ENCODE measurements around the gene REEP6.
"Not testable (repeated sequence)": the region's sequence is repeated elsewhere in the genome, so short reads cannot be mapped to it uniquely, and the experiment has no call there.

The REEP6 gene

DNA sequence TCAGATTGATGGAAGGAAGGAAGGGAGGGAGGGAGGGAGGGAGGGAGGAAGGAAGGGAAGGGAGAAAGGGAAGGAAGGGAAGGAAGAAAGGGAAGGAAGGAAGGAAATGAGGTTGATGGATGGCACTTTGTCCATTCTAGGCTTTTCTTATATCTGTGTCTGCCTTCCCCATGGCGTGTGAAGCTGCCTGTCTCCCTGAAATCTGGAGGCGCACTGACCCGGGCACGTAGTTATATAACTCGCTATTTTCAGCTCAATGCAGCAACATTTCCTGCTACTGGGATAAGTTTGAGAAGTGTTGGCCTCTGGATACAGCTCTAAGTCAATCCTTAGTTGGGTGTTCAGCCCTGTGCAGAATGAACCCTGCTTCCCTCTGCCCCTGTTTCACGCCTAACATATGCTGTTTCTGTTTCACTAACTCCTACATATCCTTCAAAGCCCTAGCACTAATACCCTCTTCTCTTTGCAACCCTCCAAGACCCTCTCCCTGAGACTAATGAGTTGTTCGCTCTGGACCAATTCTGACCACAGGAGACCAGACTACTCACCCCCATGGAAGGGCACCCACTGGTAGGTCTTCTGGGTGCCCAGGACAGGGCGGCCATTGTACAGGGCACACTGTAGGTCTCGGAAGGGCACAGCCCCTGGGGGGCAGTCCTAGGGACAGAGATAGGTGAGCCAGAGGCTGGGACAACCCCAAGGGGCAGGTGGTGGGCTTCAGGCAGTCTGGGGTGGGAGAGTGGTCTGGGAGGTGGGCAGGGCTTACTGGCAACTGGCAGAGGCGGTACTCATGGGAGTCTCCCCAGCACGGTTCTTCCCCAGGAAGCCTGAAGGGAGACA lies 18.8 kb downstream of the REEP6 start:
- DNase-seq, result no peak

DNA sequence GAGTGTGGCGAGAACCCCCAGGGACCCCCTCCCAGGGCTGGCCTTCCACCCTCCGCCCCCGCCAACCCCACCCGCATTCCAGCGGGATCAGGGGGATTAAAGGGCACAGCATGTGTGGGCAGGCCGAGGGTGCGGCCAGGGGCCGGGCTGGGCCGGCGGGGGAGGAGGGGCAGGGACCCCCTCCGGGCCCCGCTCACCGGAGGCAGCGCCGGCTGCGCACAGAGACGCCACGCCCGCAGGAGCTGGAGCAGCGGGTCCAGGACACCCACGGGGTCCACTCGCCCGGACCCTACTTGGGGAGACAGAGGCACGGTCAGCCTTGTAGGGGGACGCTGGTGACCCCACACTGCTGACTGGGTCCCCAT lies 19.4 kb downstream of the REEP6 start:
- DNase-seq, result no peak

DNA sequence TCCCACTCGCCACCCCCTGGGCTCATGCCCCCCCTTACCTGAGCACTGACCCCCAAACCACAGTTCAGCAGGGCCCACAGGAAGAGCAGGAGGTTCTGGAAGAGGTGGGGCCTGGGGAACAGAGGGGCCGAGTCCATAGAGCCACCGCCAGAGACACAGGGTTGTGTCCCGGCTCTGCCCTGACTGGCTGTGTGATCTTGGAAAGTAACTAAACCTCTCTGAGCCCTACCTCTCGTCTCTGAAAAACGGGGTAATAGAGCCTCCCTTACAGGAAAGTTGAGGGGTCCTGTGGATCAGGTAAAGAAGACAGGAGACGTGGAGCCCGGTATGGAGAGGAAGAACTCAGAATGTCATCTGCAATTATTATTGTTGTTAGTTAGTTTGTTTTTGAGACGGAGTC lies 19.8 kb downstream of the REEP6 start:
- no peak for DNase-seq

DNA sequence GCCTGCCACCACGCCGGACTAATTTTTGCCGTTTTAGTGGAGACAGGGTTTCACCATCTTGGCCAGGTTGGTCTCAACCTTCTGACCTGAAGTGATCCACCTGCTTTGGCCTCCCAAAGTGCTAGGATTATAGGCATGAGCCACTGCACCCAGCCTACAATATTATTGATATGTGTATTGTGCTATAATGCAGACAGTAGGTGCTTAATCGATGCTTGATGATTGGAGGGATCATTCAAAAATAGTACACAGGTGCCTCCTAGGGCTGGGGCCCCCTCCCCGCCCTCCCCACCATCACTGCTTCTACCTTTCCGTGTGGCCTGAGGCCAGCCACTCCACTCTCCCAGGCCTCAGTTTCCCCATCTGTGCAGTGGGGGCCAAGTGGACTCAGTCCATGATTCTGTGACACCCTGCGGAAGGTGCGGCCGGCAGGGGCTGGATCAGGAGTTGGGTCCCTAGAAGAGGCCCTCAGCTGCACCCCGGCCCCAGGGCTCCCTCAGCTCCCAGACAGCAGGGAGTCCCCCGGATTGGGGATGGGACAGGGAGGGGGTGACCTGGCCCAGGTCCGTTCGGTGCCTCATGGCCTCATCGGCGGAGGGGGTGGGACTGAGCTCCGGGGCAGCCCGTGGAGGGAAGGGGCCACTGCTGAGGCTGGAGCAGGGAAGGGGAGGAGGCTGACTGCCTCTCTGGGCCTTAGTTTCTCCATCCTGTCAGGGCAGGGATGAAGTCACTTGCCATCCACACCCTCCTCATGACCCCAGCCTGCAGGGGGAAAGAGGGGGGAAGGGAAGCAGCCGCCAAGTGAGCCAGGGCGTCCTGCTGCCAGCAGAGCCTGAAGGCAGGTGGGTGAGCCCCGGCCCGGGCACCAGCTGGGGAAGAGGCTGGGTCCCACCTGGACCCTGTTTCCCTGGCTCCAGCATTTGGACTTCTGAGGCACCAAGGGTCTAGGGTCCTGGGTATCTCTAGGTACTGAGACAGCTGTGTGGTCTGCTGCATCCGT lies 20.6 kb downstream of the REEP6 start:
- no peak for DNase-seq

DNA sequence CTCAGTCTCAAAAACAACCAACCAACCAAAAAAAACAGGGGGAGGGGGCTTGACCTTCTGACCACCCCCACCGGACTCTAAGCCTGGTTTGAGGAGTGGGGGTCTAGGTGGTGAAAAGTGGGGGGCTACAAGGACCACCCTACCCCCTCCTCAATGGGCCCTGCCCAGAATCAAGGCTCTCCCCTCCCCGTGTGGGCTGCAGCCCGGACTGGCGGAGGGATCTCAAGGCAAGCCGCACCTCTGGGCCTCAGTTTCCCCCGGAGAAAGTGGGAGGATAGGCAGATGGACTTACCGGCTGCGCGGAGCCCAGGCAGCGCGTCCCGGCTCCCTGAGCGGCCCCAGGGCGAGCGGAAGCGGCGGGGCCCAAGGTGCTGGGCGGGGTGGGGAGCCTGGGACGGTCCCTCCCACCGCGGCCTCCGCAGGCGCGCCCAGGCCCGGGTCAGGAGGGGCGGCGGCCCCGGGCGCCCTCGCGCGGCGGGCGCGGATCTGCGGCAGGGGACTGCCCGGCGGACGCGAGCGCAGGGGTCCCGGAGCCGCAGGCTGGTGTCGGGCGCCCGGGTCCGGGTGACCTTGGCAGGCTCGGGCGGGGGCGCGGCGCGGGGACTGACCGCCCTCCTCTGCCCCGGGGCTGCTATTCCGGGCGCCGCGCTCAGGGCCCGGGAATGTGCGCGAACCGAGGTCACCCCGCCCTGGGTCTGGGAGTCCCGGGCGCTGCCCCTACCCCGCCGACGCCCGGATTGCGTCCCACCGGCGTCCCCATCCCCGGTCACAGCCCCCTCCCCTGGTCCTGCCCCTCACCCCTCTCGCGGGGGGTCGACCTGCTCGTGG lies 21.9 kb downstream of the REEP6 start, which contains the start of gene ADAMTSL5:
ADAMTSL5 (minus strand) TSS at position 349 of the 828 bp plus-strand sequence. CDS start 2,076 bp downstream, outside the sequence.
- DNase-seq, result no peak

DNA sequence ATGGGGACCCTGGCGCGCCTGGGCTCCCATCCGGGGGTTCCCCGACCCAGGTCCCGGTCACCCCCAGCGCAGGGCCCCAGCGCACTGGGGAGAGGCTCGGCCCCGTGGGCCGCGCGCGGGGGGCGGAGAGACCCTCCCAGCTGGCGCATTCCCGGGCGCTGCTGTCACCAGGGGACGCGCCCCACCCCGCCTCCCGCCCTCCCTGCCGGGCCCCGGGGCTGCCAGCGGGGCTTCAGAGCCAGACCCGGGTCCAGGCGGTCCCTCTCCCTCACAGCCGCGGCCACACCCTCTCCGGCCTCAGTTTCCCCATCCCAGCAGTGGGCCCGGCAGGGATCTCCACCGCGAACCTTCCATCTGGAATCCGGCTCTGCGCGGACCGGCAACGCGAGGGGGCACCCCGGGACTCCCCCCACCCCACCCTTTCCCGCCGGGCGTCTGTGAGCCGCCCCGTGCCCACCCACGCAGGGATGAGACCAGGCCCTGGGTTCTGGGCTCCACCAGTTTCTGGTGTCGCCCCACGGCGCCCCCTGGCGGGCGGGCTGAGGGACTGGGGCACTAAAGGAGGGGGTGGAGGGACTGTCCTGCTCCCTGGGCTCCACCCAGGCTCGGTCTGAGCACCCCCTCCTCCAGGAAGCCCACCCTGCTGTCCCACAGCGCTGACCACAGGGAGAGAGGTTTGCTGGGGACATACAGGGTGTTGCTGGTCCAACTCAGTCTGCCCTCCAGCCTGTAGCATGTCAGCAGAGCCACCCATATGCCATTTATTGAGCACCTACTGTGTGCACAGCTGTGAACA lies 22.7 kb downstream of the REEP6 start:
- DNase-seq, result no peak

DNA sequence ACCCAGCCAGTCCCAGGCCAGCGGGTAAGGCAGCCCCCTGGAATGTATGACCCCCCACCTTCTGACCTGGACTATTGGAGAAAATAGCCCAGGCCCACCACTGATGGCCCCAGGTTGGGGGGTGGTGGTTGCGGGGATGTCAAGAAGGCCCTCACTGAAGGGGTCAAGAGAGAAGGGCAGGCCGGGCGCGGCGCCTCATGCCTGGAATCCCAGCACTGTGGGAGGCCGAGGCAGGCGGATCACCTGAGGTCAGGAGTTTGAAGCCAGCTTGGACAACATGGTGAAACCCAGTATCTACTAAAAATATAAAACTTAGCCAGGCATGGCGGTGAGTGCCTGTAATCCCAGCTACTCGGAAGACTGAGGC lies 23.3 kb downstream of the REEP6 start:
- no peak for DNase-seq

DNA sequence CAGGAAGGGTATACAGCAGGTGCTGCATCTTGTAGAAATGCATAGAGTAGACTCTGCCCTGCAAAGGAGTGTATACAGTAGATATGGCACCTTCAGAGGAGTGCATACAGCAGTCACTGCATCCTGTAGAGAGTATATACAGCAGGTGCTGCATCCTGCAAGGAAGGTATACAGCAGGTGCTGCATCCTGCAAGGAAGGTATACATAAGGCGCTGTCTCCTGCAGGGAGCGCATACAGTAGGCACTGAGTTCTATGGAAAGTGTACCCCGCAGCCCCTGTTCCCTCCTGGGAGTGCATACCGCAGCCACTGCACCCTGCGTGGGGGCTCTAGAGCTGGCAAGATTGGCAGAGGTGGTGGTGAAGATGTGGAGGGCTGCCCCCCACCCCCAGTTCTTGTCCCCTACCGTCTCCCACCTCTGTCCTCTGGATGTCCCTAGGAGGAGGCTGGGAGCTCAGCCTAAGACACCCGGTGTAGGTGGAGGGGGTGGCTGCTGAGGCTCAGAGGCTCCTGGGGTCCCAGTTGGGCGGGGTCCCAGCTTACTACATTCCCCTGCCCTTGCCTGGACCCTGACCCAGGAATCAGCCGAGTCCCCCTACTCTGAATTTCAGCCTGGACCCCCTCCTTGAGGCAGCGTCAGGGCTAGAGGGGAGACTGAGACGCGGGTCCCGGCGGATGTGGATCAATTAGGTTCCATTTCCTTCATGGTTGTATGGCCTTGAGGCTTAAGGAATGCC lies 24.2 kb downstream of the REEP6 start:
- DNase-seq, result no peak

DNA sequence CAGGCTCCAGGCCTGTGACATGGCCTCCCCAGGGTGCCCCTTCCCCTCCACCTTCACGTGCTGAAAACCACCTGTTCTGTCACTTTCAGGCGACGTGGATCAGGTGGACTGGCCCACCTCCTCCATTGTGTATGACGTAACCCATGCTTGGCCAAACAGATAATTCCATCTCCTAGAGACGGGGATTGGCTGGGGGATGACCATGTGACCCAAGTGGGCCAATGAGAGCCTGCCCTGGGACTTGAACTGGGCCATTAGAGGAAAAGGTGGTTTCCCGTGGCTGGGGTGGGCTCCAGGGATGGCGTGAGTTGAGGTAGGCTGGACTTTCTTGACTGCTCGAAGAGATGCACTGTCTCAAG lies 25.4 kb downstream of the REEP6 start:
- no peak for DNase-seq

DNA sequence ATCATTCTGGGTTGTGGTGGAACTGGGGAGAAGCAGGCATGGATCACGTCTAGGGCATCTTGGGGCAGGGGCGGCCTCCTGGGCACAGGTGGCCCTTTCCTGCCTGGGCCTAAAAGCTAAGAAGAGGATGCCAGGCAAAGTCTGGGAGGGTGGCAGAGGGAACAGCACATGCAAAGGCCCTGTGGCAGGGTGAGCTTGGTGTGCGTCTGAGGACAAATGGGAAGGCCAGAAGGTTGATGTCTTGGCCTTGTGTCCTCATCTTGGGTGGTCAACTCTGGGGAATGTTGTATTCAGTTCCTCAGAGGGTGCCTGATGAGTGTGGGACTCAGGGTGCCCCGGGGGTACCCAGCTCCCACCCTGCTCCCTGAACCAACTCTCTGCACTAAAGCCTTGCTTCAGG lies 27.5 kb downstream of the REEP6 start:
- no peak for DNase-seq

DNA sequence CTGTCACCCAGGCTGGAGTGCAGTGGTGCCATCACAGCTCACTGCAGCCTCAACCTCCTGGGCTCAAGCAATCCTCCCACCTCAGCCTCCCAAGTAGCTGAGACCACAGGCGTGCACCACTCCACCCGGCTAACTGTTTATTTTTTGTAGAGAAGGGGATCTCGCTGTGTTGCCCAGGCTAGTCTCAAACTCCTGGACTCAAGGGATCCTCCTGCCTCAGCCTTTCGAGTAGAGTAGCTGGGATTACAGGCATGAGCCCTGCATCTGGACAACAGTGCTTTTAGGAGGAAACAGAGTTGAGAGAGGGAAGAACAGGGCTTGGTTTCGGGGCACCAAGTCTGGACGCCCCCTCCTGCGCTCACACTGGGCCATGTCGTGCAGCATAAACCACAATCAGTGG lies 28.8 kb downstream of the REEP6 start:
- not testable (repeated sequence) for DNase-seq

DNA sequence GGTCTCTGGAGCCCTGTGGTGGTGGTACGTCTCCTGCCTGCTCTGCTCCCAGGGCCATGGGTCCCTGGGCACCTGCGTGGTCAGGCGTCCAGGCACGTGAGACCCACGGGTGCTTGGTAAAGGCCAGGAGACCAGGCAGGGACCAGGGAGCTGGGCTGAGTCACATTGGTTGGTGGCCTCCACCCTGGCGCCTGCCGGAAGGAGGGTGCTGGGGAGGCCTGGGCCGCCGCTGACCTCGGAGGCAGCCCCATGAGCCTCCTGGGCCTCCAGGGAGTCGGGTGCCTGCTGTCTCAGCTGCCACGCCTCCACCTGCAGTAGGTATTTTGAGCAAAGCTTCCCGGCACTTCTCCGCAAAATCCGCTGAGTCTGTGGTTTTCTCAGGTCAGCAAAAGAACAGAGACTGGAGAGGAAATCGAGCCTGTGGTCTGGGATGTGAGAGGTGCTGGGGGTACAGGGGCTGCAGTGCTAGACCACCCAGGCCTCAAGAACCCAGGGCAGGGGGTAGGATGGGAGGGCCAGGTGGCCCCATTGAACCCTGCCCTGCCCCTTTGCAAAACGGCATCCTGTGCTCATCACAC lies 29.3 kb downstream of the REEP6 start:
- DNase-seq, result no peak

DNA sequence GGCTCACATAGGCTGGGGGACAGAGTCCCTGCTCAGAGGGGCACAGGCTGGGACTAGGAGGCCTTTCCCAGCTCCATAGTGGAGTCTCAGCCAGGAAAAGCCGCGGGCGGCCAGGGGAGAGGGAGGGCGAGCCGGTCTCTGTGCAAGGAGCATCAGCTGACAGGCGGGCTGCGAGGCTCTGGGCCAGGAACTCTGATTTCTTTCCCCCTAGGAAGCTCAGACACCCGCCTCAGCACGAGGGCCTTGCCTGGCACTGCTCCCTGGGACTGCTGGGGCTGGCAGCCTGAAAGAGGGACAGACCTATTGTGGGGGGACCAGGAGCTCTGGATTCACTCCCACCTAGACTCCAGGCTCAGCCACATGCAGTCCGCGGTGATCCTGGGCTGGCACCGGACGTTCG lies 30.7 kb downstream of the REEP6 start:
- DNase-seq, result no peak

DNA sequence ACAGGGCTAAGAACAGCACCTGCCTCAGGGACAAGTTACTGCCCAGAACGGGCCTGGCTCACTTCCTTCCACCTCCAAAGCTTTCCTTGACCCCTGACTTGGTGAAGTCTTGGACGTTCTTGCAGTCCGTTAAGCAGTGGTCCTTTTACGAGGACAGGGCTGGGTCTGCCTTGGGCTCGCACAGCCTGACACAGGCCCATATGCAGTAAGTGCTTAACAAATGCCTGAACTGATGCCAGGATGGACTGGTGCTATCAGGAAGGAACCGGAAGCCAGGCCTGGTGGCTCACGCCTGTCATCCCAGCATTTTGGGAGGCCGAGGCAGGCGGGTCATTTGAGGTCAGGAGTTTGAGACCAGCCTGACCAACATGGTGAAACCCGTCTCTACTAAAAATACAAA lies 31.1 kb downstream of the REEP6 start:
- no peak for DNase-seq

DNA sequence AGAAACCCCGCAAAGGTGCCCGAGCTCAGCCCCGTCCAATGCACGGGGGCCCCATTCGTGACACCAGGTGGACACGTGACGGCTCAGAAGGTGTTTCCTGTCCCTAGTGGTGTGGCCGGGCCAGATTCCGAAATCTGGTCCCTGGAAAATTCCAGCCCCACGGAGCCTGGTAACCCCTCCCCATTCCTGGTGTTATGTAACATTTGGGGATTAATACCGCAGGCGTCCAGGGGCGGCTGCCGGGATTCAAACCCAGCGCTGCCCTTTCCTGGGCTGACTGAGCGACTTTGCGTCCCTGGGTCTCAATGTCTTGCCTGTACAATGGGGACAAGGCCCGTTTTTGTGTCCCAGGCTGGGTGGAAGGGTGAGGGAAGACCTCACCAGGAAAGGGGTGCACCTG lies 31.9 kb downstream of the REEP6 start:
- no peak for DNase-seq

DNA sequence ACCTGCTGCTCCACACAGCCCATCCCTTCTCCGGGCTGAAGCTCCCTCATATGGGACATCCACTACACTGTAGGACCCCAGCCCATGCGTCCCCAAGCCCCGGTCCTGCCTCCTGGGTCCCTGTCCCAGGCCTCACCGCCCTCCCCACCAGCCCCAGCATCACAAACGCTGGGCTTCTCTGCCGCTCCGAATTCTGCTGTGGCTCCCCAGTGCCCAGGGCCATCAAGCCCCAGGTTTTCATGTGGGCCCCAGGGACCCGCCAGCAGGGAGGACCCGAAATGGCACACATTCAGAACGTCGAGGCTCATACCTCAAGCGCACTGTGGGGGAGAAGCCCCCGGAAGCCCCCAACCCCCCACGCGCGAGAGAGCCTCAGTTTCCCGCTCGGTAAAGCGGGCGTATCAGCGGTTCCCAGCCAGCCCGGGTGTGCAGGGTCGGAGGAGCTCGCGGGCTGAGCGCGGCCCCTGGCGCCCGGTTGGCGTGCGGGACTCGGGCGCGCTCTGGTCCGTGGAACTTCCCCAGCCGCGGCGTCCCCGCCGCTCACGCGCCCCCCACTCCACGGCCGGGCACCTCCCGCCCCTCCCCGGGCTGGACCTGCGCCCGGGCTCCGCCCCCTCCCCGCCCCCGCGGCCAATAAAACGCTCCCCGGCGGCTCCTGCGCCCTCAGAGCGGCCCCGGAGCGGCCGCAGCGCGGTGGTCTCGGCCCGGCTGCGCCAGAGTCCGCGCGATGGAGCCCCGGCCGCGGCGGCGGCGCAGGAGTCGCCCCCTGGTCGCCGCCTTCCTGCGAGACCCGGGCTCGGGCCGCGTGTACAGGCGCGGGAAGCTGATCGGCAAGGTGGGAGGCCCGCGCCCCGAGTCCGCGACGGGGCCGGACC lies 32.7 kb downstream of the REEP6 start, which contains the start of gene PLK5:
PLK5 (plus strand) TSS at position 666 of the 875 bp plus-strand sequence. CDS start 2,920 bp downstream, outside the sequence.
- DNase-seq, result no peak

DNA sequence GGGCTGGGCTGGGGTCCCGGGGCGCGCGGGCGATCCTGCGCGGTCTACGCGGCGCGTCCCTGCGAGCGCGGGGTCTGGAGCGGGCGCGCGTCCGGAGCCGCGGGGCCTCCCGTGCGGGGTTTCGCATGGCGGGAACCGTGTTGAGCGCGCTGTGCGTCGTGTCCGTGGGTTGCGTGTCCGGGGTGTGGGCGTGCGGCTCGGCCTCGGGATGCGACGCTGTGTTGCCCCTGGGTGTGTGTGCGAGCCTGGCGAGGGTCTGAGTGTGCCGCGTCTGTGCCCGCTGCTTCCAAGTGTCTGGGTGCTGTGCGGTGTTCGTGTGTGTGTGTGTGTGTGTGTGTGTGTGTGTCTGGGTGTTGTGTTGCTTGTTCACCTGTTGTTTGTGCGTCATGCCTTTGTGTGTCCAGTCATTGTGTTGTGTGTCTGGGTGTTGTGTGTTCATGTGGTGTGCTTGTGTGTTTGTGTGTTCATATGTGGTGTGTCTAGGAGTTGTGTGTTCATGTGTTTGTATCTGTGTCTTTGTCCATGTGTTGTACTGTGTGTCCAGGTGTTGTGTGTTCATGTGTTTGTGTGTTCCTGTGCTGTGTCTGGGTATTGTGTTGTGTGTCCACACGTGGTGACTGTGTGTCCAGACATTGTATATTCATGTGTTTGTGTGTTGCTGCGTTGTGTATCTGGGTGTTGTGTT lies 33.4 kb downstream of the REEP6 start:
- no peak for DNase-seq

DNA sequence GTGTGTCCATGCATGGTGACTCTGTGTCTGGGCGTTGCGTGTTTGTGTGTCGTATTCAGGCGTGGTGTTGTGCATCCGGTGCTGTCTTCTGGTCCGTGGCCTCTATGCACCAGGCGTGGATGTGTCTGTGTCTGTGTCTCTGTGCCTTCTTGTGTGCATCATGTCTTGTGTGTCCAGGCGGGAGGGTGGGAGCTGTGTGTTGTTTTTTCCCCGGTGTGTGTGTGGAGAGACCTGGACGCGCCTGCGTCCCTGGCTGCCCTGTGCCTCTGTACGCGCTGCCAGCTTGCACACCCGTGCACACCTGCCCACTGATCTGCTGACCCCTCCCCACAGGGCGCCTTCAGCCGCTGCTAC lies 34.0 kb downstream of the REEP6 start:
- DNase-seq, result no peak

DNA sequence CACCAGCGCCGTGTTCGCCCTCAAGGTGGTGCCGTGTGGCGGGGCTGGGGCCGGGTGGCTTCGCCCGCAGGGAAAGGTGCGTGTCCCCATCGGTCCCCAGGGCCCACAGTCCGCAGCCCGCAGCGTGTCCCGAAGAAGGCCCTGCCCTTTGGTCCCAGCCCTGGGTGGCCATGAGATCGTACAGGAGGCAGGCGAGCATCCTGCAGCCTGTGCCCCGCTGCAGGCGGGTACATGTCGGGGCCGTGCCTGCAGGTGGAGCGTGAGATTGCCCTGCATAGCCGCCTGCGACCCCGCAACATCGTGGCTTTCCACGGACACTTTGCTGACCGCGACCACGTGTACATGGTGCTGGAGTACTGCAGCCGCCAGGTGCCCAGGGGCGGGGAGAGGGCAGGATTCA lies 34.4 kb downstream of the REEP6 start:
- no peak for DNase-seq

Measured in NCI-H2171 (cell line).